AG09309 (cell line): Measurements from ENCODE around the gene OBP2B.
"Not testable (repeated sequence)": the region's sequence is repeated elsewhere in the genome, so short reads cannot be mapped to it uniquely, and the experiment has no call there.

ENCODE experiments used
- DNase-seq: peaks from one replicate; pipeline ENCODE4 v3.0.0-alpha.2; 2010; ENCODE audit warnings: low read depth
- H3K4me3 ChIP-seq: 2 replicates; pipeline ENCODE4 v1.5.1; 2011; ENCODE audit warnings: mild to moderate bottlenecking, low read depth, low read length, moderate library complexity; ENCODE audit not compliant: control insufficient read depth
- CTCF ChIP-seq: IDR thresholded peaks from 2 replicates; pipeline ENCODE4 v1.5.1; 2011; ENCODE audit warnings: mild to moderate bottlenecking, low read depth, low read length, inconsistent platforms; ENCODE audit not compliant: insufficient read depth, control insufficient read depth; ENCODE audit errors: missing control alignments

Gene OBP2B, protein sequence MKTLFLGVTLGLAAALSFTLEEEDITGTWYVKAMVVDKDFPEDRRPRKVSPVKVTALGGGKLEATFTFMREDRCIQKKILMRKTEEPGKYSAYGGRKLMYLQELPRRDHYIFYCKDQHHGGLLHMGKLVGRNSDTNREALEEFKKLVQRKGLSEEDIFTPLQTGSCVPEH

DNA sequence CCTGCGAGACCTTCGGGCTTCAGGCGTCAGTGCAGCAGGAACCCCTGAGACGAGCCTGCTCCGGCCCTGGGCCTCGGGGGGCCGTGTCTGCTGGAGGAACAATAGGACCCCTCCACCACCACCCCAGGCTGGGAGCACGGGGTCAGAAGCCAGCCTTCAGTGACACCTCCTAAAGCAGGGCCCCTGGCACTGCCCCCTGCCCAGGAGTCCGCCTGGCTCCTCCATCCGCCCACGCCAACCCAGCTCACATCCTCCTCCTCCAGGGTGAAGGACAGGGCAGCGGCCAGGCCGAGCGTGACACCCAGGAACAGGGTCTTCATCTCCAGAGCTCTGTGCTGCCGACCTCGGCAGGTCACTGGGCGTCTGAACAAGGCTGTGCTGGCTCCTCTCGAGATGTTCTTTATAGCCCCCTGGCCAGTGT is at the start of gene OBP2B:
TSS of gene OBP2B (minus strand) at position 371 of the 421 bp plus-strand sequence. CDS start at position 320, 51 bp downstream.
- not testable (repeated sequence) for DNase-seq, H3K4me3 ChIP-seq

GRCh38 chr9:133258061-133259015 is 49.3 kb upstream of the OBP2B start:
- no peak for TF ChIP-seq CTCF
- DNase-seq, result no peak
- no peak overlapping the region for H3K4me3 ChIP-seq

- no peak for TF ChIP-seq CTCF
- no peak for DNase-seq
- no peak overlapping the region for H3K4me3 ChIP-seq
These were observed 48.5 kb upstream of the OBP2B start for GRCh38 chr9:133257465-133257956.

GRCh38 chr9:133256686-133257091 is 47.6 kb upstream of the OBP2B start:
- no peak overlapping the region for H3K4me3 ChIP-seq
- TF ChIP-seq CTCF, result no peak
- DNase-seq, result no peak

GRCh38 chr9:133256136-133256461 is 47.0 kb upstream of the OBP2B start:
- no peak for DNase-seq
- no peak overlapping the region for H3K4me3 ChIP-seq
- no peak for TF ChIP-seq CTCF

DNA sequence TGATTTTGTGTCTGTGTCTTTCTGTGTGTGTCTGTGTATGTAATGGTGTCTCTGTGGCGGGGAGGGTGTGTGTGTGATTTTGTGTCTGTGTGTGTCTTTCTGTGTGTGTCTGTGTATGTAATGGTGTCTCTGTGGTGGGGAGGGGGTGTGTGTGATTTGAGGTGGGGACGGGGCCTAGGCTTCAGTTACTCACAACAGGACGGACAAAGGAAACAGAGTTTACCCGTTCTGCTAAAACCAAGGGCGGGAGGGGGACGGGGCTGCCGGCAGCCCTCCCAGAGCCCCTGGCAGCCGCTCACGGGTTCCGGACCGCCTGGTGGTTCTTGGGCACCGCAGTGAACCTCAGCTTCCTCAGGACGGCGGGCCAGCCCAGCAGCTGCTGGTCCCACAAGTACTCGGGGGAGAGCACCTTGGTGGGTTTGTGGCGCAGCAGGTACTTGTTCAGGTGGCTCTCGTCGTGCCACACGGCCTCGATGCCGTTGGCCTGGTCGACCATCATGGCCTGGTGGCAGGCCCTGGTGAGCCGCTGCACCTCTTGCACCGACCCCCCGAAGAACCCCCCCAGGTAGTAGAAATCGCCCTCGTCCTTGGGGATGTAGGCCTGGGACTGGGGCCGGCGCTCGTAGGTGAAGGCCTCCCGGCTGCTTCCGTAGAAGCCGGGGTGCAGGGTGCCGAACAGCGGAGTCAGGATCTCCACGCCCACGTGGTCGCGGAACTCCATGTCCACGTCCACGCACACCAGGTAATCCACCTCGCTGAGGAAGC is 46.5 kb upstream of the OBP2B start:
- H3K4me3 ChIP-seq, result no peak overlapping the region
- no peak for DNase-seq
- no peak for TF ChIP-seq CTCF

GRCh38 chr9:133254471-133254870 is 45.4 kb upstream of the OBP2B start:
- DNase-seq, result no peak
- no peak overlapping the region for H3K4me3 ChIP-seq
- no peak for TF ChIP-seq CTCF
